ENCODE results near the gene TMEM187. TPM values are rescaled to one million over a fixed set of nuclear protein-coding genes. Genes with fewer than 3 reads are reported as not detected.

Gene TMEM187
- total and polyA plus RNA-seq, 7 donors: 3.5 to 9.3 (median 3.8) TPM

DNA sequence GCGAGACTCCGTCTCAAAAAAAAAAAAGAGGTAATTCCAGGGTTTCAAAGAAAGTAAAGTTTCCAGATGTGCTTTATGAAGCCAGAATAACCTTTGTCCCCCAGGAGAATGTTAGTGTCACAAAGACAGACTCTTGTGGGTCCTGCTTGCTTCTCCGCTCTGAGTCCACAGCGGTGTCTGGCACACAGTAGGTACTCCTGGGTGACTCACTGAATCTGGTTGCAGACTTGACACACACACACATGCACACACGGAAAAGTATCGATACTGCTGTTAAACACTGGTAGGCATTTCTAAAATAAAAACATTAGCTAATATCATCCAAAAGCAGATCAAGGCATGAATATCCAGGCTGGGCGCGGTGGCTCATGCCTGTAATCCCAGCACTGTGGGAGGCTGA lies 22.9 kb downstream of the TMEM187 start:
- TF ChIP-seq, protein P1, sequence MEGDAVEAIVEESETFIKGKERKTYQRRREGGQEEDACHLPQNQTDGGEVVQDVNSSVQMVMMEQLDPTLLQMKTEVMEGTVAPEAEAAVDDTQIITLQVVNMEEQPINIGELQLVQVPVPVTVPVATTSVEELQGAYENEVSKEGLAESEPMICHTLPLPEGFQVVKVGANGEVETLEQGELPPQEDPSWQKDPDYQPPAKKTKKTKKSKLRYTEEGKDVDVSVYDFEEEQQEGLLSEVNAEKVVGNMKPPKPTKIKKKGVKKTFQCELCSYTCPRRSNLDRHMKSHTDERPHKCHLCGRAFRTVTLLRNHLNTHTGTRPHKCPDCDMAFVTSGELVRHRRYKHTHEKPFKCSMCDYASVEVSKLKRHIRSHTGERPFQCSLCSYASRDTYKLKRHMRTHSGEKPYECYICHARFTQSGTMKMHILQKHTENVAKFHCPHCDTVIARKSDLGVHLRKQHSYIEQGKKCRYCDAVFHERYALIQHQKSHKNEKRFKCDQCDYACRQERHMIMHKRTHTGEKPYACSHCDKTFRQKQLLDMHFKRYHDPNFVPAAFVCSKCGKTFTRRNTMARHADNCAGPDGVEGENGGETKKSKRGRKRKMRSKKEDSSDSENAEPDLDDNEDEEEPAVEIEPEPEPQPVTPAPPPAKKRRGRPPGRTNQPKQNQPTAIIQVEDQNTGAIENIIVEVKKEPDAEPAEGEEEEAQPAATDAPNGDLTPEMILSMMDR (IDR thresholded peaks at IDR 0.05): no peak
- TF ChIP-seq POLR2AphosphoS5 (IDR thresholded peaks at IDR 0.05) (no peak), EP300 (IDR thresholded peaks at IDR 0.05) (no peak), POLR2A (IDR thresholded peaks at IDR 0.05) (no peak)
- WGBS, 2 donors: 96% methylated on average over 8 of the region's 8 CpGs

DNA sequence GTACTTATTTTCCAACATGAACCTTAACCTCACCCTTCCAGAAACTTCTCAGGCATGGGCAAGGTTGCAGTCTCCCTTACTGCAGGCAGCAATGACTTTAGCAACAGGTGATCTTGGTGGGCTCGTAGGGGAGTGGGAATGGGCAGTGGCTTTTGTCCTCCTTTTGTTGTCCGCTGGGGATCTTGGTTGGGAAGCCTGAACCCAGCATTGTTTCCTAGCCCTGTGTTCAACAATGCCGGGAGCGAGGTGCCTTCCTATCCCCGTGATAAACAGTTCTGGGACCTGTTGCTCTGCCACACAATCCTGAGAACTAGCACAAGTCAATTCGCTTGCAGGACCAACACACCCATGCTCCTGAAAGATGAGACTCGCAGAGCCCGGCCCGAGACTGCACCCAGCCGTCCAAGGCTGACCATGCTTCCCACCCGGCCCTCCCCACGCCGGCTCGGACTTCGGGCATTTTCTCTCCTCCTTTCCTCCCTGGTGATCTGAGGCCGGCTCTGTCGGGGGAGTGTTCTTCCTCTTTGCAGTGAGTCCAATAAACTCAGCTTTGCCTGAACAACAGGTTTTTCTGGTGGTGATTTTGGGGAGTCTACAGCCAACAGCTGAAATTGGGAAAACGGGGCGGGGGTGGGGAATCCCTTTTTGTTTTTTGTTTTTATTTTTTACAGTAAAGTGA lies 26.9 kb downstream of the TMEM187 start:
- H3K4me3 ChIP-seq: no peak overlapping the region

More for the DNA sequence above, 22.9 kb downstream of the TMEM187 start:
- Histone ChIP-seq H3K27me3 (no peaks in the 10 kb centered on the region), H3K36me3 (no peaks in the 10 kb centered on the region), H3K27ac (no peak overlapping the region), H3K9me3 (no peaks in the 10 kb centered on the region), H3K4me3 (no peak overlapping the region), H3K4me1 (no peaks in the 10 kb centered on the region)
- no peak for DNase-seq
- intact Hi-C loops (cut with DNase I): no loop called here

DNA sequence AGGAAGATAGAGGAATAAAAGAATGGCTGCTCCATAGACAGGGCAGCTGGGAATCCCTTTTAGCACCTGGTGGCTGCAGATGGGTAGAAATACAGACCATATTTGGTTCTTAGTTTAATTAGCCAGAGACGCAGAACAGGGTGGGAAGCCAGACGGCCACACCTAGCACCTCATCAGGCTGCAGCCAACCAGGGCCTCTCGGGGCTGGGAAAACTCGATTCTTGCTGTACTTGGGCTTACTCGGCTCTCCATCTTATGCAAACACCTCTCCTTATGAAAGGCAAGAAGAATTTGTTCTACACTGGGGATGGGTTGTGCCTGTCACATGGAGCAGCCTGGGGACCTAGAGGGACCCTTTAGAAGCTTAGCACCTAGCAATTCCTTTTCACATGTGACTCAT lies 27.5 kb downstream of the TMEM187 start:
- Histone ChIP-seq H3K27me3 (no peaks in the 10 kb centered on the region), H3K36me3 (no peaks in the 10 kb centered on the region), H3K4me3 (no peak overlapping the region), H3K4me1 (peaks cover 0 to 4% (median 0%) of the 10 kb centered on the region in 4 donors), H3K9me3 (no peaks in the 10 kb centered on the region), H3K27ac (no peak overlapping the region)
- TF ChIP-seq POLR2A (IDR thresholded peaks at IDR 0.05) (no peak), POLR2AphosphoS5 (IDR thresholded peaks at IDR 0.05) (no peak)
- TF ChIP-seq, protein P1 (IDR thresholded peaks at IDR 0.05): no peak
- 14 to 64% methylated on average over 5 of the region's 5 CpGs for WGBS, 2 donors
- intact Hi-C loops (cut with DNase I): no loop called here
- no peak for DNase-seq

More for the DNA sequence above, 26.9 kb downstream of the TMEM187 start:
- Histone ChIP-seq H3K36me3 (no peaks in the 10 kb centered on the region), H3K27ac (no peak overlapping the region), H3K4me1 (peaks cover 0 to 4% (median 0%) of the 10 kb centered on the region in 4 donors), H3K27me3 (no peaks in the 10 kb centered on the region), H3K9me3 (no peaks in the 10 kb centered on the region)
- 20 to 55% methylated on average over 19 of the region's 19 CpGs for WGBS, 2 donors
- intact Hi-C loops (cut with DNase I): no loop called here
- TF ChIP-seq POLR2AphosphoS5 (IDR thresholded peaks at IDR 0.05): no peak
- no peak for TF ChIP-seq EP300 (IDR thresholded peaks at IDR 0.05)
- no peak for TF ChIP-seq POLR2A (IDR thresholded peaks at IDR 0.05)
- TF ChIP-seq, protein P1 (IDR thresholded peaks at IDR 0.05): no peak
- no peak for DNase-seq

DNA sequence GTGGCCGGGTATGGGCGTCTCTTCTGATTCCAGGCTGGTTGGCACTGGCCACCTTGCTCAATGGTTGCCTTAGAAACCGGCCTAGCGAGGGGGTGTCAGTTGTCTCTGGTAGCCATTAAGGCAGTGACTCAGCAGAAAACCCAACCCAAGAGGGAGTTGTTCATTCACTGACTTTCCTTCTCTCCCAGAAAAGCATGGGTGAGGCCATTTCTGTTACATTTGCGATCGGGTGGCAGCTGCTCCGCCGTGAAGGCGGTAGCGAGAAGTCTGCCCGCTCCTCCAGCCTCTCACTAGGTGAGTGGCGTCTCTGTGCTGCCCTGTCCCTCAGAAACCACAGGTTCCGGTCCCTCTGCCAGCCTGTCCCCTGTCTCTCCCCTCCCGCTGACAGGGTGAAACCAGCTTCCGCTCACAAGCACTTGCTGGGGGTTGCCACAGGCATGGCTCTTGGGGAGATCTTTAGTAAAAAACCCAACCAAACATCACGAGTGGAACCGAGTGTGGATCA lies 29.7 kb downstream of the TMEM187 start:
- DNase-seq: no peak
- TF ChIP-seq, protein P1 (IDR thresholded peaks at IDR 0.05): no peak
- no peak for TF ChIP-seq EP300 (IDR thresholded peaks at IDR 0.05)
- no peak for TF ChIP-seq POLR2A (IDR thresholded peaks at IDR 0.05)
- no peak for TF ChIP-seq POLR2AphosphoS5 (IDR thresholded peaks at IDR 0.05)
- H3K4me1 ChIP-seq: peaks cover 0 to 4% (median 0%) of the 10 kb centered on the region in 4 donors
- H3K36me3 ChIP-seq: no peaks in the 10 kb centered on the region
- no peaks in the 10 kb centered on the region for H3K9me3 ChIP-seq
- peak overlapping the region in 1 of 4 donors; percentile 48 for H3K27ac ChIP-seq
- H3K4me3 ChIP-seq: no peak overlapping the region
- no peaks in the 10 kb centered on the region for H3K27me3 ChIP-seq
- intact Hi-C loops (cut with DNase I): no loop called here
- 45 to 77% methylated on average over 17 of the region's 17 CpGs for WGBS, 2 donors

Measured in sigmoid colon (tissue), 7 donors.